Chondrocyte (in vitro differentiated cells): ENCODE results near the gene SHISA9. TPM values are rescaled to one million over a fixed set of nuclear protein-coding genes. Genes with fewer than 3 reads are reported as not detected.

Experiments
- DNase-seq: peaks from one replicate; pipeline ENCODE4 v3.0.0; 2021; ENCODE audit warnings: mixed read lengths, low spot score
- H3K27ac Mint-ChIP-seq: one replicate; pipeline ENCODE4 v1.8.0; 2021; ENCODE audit warnings: mild to moderate bottlenecking, moderate library complexity, mixed read lengths; ENCODE audit not compliant: unreplicated experiment
- H3K27me3 Mint-ChIP-seq: 2 replicates; pipeline ENCODE4 v1.8.0; 2021; ENCODE audit warnings: low read depth, mixed read lengths
- H3K36me3 Mint-ChIP-seq: 2 replicates; pipeline ENCODE4 v1.8.0; 2021; ENCODE audit warnings: low read depth, mixed read lengths
- H3K4me1 Mint-ChIP-seq: 2 replicates; pipeline ENCODE4 v1.8.0; 2021; ENCODE audit warnings: low read depth, mild to moderate bottlenecking, mixed read lengths
- H3K4me3 Mint-ChIP-seq: one replicate; pipeline ENCODE4 v1.8.0; 2021; ENCODE audit warnings: mild to moderate bottlenecking, moderate library complexity, mixed read lengths; ENCODE audit not compliant: unreplicated experiment
- H3K9me3 Mint-ChIP-seq: 2 replicates; pipeline ENCODE4 v1.8.0; 2021; ENCODE audit warnings: low read depth, mixed read lengths
- total RNA-seq: library from RNA; stranded (reverse); gene quantifications from 3 replicates; pipeline ENCODE4 v1.2.1, GENCODE V29; 2021
- TF ChIP-seq, protein P1 (sequence below): fragments of 200-600 bp; sonication (generic); IDR thresholded peaks from 2 replicates; pipeline ENCODE4 v1.5.0; 2021; ENCODE audit warnings: antibody characterized with exemption, mild to moderate bottlenecking, moderate library complexity

SHISA9 gene
- total RNA-seq, 1 donor from 2014 or later: 1.6 TPM

- no peak for DNase-seq
- peaks cover 8% of the 10 kb centered on the region for H3K9me3 Mint-ChIP-seq
- no peaks in the 10 kb centered on the region for H3K27me3 Mint-ChIP-seq
- no peaks in the 10 kb centered on the region for H3K36me3 Mint-ChIP-seq
- H3K27ac Mint-ChIP-seq: no peak overlapping the region
- H3K4me3 Mint-ChIP-seq: no peak overlapping the region
- TF ChIP-seq, protein P1, sequence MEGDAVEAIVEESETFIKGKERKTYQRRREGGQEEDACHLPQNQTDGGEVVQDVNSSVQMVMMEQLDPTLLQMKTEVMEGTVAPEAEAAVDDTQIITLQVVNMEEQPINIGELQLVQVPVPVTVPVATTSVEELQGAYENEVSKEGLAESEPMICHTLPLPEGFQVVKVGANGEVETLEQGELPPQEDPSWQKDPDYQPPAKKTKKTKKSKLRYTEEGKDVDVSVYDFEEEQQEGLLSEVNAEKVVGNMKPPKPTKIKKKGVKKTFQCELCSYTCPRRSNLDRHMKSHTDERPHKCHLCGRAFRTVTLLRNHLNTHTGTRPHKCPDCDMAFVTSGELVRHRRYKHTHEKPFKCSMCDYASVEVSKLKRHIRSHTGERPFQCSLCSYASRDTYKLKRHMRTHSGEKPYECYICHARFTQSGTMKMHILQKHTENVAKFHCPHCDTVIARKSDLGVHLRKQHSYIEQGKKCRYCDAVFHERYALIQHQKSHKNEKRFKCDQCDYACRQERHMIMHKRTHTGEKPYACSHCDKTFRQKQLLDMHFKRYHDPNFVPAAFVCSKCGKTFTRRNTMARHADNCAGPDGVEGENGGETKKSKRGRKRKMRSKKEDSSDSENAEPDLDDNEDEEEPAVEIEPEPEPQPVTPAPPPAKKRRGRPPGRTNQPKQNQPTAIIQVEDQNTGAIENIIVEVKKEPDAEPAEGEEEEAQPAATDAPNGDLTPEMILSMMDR: no peak
- H3K4me1 Mint-ChIP-seq: no peaks in the 10 kb centered on the region
These were observed 162.1 kb downstream of the SHISA9 start for GRCh38 chr16:13063457-13063856.

DNA sequence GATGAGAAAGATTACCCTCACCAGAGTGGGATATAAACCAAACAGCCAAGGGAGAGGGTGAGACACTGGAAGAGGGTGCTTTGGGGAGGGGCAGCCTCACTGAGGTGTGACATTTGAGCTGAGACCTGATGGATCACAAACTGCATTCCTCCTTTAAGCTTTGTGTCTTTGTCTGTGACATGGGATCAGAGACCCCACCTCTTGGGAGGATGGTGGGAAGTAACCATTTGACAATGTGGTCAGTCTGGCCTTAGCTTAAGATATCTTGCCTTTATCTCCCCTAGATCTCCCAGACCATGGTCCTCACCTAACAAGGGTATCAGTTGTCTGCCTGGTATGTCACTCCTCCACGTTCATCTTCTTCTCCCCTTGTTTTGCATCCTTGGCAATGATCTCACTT is 163.4 kb downstream of the SHISA9 start:
- no peak overlapping the region for H3K27ac Mint-ChIP-seq
- DNase-seq: no peak
- H3K4me1 Mint-ChIP-seq: no peaks in the 10 kb centered on the region
- TF ChIP-seq, protein P1: no peak
- H3K4me3 Mint-ChIP-seq: no peak overlapping the region
- H3K27me3 Mint-ChIP-seq: no peaks in the 10 kb centered on the region
- H3K9me3 Mint-ChIP-seq: peaks cover 7% of the 10 kb centered on the region
- H3K36me3 Mint-ChIP-seq: no peaks in the 10 kb centered on the region

DNA sequence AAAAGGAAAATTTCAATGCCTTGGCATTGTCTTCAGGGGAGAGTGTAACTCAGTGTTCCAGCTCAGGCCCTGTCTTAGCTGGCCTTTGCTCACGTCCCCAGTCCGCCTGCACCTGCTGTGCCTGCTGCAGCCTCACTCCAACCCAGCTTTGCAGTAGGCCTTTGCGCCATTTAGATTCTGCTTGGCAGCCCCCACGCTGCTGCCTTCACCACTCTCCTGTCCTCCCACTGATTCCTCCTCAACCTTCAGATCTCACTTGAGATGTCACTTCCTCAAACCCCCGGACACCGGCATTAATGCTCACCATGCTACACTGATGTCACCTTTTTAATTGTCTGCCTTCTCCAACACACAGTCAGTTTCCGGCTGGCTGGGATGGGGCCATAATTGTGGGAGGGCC is 166.2 kb downstream of the SHISA9 start:
- DNase-seq: no peak
- TF ChIP-seq, protein P1: no peak
- H3K27me3 Mint-ChIP-seq: no peaks in the 10 kb centered on the region
- no peaks in the 10 kb centered on the region for H3K36me3 Mint-ChIP-seq
- no peak overlapping the region for H3K4me3 Mint-ChIP-seq
- peaks cover 7% of the 10 kb centered on the region for H3K9me3 Mint-ChIP-seq
- H3K27ac Mint-ChIP-seq: no peak overlapping the region
- H3K4me1 Mint-ChIP-seq: no peaks in the 10 kb centered on the region

- peaks cover 7% of the 10 kb centered on the region for H3K9me3 Mint-ChIP-seq
- H3K4me1 Mint-ChIP-seq: no peaks in the 10 kb centered on the region
- DNase-seq: no peak
- no peak overlapping the region for H3K27ac Mint-ChIP-seq
- H3K27me3 Mint-ChIP-seq: no peaks in the 10 kb centered on the region
- H3K4me3 Mint-ChIP-seq: no peak overlapping the region
- no peaks in the 10 kb centered on the region for H3K36me3 Mint-ChIP-seq
- TF ChIP-seq, protein P1: no peak
These were observed 167.7 kb downstream of the SHISA9 start for GRCh38 chr16:13068912-13069583.

GRCh38 chr16:13070268-13070667 is 168.9 kb downstream of the SHISA9 start:
- H3K4me3 Mint-ChIP-seq: no peak overlapping the region
- H3K9me3 Mint-ChIP-seq: peaks cover 7% of the 10 kb centered on the region
- H3K4me1 Mint-ChIP-seq: no peaks in the 10 kb centered on the region
- no peaks in the 10 kb centered on the region for H3K27me3 Mint-ChIP-seq
- TF ChIP-seq, protein P1: no peak
- H3K36me3 Mint-ChIP-seq: no peaks in the 10 kb centered on the region
- H3K27ac Mint-ChIP-seq: no peak overlapping the region
- DNase-seq: no peak
